HFF-Myc (cell line): Measurements from ENCODE around the gene SFT2D3.

Experiments used
- DNase-seq: peaks from one replicate; pipeline ENCODE4 v3.0.0-alpha.2; 2011; ENCODE audit warnings: low read depth; ENCODE audit errors: extremely low read depth
- H3K4me3 ChIP-seq: replicated peaks from 2 replicates; pipeline ENCODE4 v1.5.1; 2011; ENCODE audit warnings: low read depth, mild to moderate bottlenecking, control low read depth, low read length
- TF ChIP-seq, protein P1 (sequence below): IDR thresholded peaks from 2 replicates; pipeline ENCODE4 v1.5.1; 2012; ENCODE audit warnings: mild to moderate bottlenecking, low read depth, low read length, control low read depth; ENCODE audit errors: missing control alignments

The SFT2D3 gene

DNA sequence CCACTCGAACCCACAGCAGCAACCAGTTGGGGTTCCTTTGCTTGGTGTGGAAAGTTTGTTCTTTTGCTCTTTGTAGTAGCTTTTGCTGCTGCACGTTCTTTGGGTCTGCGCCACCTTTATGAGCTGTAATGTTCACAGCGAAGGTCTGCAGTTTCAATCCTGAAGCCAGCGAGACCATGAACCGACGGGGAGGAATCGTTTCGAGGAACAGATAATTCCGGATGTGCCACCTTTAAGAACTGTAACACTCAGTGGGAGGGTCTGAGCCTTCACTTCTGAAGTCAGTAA is 41.1 kb upstream of the SFT2D3 start:
- DNase-seq = no peak
- no peak overlapping the region for H3K4me3 ChIP-seq
- TF ChIP-seq, protein P1, sequence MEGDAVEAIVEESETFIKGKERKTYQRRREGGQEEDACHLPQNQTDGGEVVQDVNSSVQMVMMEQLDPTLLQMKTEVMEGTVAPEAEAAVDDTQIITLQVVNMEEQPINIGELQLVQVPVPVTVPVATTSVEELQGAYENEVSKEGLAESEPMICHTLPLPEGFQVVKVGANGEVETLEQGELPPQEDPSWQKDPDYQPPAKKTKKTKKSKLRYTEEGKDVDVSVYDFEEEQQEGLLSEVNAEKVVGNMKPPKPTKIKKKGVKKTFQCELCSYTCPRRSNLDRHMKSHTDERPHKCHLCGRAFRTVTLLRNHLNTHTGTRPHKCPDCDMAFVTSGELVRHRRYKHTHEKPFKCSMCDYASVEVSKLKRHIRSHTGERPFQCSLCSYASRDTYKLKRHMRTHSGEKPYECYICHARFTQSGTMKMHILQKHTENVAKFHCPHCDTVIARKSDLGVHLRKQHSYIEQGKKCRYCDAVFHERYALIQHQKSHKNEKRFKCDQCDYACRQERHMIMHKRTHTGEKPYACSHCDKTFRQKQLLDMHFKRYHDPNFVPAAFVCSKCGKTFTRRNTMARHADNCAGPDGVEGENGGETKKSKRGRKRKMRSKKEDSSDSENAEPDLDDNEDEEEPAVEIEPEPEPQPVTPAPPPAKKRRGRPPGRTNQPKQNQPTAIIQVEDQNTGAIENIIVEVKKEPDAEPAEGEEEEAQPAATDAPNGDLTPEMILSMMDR = no peak

DNA sequence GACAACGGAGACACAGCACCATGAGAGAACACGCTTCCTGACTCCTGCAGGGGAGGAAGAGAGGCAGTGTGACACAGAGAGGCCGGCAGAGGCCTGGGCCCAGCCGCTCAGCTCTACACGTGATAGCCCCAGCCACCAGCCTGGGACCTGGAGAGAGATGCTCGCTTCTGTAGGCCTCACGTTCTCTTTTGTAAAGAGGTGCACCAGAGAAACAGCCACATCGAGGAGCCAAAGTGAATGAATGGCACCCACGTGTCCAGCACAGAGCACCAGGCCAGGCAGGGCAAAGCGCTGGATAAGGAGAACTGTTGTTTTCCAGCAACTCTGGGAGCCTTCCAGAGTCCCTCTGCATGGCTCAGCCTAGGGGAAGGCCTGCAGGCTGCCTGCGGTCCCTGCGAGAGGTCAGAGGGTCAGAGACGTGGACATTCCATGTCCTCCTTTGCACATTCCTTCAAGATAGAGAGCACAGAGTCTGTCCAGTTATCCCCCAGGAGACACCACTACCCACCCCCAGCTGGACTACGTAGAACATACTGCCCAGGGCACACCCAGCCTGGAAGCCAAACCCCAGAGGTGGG is 40.1 kb upstream of the SFT2D3 start:
- no peak overlapping the region for H3K4me3 ChIP-seq
- TF ChIP-seq, protein P1 = no peak
- DNase-seq = no peak

DNA sequence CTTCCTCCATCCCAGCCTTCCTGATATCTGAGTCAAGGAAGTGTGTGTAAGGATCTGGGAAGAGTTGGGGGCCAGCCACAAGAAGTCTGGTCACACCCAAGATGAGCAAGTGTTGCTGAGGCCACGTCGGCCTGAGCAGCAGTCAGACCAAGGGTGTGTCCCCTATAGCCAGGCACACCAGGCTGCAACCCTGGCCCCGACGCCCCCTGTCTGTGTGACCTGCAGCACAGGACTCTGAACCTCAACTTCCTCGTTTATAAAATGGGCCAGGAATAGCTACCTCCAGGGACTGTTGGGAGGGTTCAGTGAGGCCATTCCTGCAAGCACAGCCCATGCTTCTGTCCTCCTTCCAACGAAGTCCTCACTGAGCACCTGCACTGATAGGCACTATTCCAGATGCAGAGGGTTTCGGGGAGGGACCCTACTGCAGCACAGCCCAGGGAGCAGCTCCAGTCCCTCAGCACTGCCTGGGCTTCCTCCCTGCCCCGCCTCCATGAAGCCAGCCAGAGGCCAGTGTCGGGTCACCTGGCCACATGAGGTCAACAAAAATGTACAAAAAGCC is 39.3 kb upstream of the SFT2D3 start:
- no peak for DNase-seq

DNA sequence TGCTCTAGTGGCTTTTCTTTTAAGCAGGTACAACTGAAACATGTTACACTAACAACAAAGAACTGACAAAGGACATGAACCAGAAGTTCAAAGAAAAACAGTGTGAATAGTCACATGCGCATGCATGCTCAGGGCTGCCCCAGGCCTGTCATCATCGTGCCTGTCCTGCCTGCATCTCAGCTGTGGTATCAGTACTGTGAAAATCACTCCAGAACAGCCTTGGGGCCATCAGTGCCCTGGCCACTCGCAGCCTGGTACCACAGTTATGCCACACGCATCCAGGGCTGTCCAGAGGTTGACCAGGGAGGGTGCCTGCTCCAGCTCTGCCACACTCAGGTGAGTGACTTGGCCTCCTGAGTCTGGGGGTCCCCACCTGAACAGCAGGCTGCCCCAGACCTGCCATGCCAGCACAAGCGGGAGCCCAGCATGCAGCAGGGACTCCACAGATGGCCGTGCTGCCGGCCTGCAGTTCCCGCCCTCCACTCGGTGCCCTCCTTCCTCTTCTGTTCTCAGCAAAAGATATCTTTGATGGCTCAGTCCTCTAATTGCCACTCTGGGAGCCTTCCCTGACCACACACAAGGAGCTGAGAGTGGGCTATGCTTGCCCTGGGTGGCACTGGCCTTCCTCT is 38.2 kb upstream of the SFT2D3 start:
- no peak for DNase-seq
- TF ChIP-seq, protein P1 = no peak
- H3K4me3 ChIP-seq = no peak overlapping the region

More for the DNA sequence above, 39.3 kb upstream of the SFT2D3 start:
- TF ChIP-seq, protein P1 = no peak
- no peak overlapping the region for H3K4me3 ChIP-seq

DNA sequence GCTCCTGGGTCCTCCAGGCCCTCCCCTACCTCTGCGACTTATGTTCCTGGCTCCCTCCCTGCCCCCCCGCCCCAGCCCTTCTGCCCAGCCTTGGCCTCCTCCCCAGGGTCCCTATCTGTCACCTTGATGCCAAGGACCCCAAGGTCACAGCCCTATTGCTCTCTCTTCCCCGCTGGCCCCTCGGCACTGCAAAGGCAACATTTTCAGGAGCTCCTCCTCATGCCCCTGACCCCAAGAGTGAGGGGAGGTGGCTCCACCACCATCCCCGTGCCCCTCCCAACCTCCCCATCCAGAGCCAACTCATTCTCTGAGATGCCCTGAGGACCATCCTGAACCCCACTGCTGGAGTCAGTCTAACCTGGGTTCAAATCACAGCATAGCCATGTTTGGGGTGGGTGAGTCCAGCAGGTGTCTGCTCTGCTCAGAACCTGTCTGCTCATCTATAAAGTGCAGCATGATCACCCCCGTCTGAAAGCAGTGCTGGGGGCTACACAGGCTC is 37.7 kb upstream of the SFT2D3 start:
- TF ChIP-seq, protein P1 = no peak
- no peak for DNase-seq
- H3K4me3 ChIP-seq = no peak overlapping the region

DNA sequence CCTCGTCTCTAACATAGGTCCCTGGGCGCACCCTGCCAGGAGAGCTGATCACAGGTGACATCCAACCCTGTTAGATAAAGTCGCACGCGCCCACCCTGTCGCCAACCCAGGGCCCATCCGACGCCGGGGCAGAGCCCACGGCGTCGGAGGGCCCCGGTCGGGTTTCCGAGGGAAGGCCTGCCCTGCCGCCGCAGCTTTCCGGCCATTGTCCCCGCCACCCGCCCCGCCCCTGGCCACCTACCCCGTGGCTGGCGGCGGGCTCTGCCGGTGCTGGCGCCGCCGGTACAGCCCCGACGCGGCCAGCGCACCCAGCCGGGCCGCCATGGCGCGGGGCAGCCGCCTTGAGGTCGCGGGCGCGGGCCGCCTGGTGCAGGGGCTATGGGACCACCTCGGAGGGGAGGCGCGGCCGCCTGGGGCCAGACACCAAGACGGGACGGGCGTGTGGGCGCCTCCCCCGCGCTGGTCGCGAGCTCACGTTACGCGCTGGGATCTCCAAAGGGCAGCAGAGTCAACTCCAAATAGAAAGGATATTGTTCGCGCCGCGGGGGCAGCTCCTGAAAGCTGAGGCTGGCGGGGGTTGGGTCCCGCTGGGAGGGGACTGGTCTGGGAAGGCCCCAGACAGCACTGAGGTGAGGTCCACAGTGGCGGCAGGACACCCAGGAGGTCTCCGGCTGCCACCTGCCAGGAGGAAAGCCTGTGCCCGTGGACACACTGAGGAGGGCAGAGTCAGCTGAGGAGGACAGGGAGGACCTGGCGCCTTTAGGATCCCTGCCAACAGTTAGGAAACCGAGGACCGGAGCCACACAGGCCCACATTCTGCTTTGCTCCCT is 37.0 kb upstream of the SFT2D3 start:
- TF ChIP-seq, protein P1 = no peak
- no peak for DNase-seq
- H3K4me3 ChIP-seq = no peak overlapping the region
